HFF-Myc (cell line): ENCODE results near the gene HDAC5.

ENCODE experiments used
- DNase-seq: peaks from one replicate; pipeline ENCODE4 v3.0.0-alpha.2; 2011; ENCODE audit warnings: low read depth; ENCODE audit errors: extremely low read depth
- H3K4me3 ChIP-seq: replicated peaks from 2 replicates; pipeline ENCODE4 v1.5.1; 2011; ENCODE audit warnings: low read depth, mild to moderate bottlenecking, control low read depth, low read length
- TF ChIP-seq, protein P1 (sequence below): IDR thresholded peaks from 2 replicates; pipeline ENCODE4 v1.5.1; 2012; ENCODE audit warnings: mild to moderate bottlenecking, low read depth, low read length, control low read depth; ENCODE audit errors: missing control alignments

The HDAC5 gene

DNA sequence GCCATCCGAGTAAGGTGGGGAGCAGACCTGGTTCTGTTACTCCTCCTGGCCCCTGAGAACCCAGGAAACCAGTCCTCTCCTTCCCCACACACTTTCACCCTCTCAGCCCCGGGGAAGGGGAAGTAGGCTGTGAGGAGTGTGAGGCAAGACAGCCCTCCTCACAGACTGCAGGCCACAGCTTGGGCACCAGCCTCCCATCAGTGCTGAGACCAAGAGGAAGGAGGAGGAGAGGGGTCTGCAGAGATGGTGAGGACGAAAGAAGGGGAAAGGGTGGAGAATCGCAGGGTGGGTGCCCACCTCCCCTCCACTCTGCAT, 45.9 kb downstream of the HDAC5 start:
- no peak overlapping the region for H3K4me3 ChIP-seq
- TF ChIP-seq, protein P1, sequence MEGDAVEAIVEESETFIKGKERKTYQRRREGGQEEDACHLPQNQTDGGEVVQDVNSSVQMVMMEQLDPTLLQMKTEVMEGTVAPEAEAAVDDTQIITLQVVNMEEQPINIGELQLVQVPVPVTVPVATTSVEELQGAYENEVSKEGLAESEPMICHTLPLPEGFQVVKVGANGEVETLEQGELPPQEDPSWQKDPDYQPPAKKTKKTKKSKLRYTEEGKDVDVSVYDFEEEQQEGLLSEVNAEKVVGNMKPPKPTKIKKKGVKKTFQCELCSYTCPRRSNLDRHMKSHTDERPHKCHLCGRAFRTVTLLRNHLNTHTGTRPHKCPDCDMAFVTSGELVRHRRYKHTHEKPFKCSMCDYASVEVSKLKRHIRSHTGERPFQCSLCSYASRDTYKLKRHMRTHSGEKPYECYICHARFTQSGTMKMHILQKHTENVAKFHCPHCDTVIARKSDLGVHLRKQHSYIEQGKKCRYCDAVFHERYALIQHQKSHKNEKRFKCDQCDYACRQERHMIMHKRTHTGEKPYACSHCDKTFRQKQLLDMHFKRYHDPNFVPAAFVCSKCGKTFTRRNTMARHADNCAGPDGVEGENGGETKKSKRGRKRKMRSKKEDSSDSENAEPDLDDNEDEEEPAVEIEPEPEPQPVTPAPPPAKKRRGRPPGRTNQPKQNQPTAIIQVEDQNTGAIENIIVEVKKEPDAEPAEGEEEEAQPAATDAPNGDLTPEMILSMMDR: no peak
- no peak for DNase-seq

DNA sequence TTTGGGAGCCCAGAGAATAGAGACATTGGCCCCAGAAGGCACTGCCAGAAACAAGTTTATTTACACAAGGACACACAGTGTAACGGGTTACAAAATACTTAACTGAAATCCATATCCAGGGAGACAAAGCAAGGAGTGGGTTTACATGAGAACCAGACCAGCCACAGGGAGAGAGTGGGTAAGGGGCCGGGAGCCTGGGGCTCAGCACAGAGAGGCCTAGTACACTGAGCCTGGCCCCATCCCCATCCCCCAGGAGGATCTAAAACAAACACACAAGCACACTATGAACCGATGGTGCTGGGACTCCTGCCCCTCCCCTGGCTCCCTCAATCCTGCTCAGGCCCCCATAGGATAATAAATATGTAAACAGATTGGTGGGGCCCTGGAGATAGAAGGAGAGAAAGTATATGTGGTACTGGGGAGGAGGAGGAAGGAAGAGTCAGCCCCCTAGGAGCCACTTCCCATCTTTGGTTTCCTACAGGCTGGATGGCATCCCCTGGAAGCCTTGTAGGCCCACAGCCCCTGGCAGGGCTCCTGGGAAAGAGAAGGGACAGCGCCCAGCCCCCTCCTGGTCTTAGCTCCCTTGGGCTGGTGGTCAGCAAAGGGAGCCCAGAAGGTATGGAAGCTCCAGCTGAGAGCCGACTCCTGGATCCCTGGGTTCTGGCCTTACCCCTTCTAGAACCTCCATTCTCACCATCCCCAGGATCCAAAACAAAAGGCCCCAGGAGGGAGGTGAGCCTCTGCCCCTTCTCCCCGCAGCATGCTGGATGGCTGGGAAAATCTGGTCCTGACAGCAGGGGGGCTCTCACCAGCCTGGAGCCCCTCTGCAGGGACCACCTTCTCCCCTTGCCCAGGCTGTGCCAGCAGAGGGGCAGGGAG, 46.5 kb downstream of the HDAC5 start:
- no peak for DNase-seq
- TF ChIP-seq, protein P1: no peak
- H3K4me3 ChIP-seq: no peak overlapping the region

DNA sequence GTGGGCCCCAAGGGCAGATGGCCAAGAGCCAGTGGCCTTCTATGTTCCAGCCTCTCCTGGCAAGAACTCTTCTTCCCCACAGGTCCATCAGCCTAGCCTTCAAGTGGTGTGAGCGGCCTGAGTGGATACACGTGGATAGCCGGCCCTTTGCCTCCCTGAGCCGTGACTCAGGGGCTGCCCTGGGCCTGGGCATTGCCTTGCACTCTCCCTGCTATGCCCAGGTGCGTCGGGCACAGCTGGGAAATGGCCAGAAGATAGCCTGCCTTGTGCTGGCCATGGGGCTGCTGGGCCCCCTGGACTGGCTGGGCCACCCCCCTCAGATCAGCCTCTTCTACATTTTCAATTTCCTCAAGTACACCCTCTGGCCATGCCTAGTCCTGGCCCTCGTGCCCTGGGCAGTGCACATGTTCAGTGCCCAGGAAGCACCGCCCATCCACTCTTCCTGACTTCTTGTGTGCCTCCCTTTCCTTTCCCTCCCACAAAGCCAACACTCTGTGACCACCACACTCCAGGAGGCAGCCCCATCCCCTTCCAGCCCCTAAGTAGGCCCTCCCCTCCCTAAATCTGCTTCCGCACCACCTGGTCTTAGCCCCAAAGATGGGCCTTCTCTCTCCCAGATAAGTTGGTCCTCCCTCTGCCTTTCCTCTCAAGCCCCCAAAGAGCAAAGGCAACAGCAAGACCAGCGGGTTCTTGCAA, 47.7 kb downstream of the HDAC5 start:
- H3K4me3 ChIP-seq: no peak overlapping the region
- no peak for DNase-seq
- TF ChIP-seq, protein P1: no peak

DNA sequence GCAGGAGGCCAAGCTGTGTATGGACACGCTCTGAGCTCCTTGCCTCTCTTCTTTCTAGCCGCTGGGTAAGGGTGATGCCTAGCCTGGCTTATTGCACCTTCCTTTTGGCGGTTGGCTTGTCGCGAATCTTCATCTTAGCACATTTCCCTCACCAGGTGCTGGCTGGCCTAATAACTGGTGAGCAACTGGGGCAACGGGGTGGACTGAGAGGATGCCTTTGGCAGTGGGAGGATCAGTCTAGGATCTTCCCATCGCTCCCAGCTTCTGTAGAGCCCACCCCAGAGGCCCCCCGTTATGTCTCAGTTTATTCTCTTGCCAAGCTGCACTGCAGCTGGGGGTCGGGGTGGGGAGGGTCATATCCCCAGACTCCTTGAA, 48.5 kb downstream of the HDAC5 start:
- no peak overlapping the region for H3K4me3 ChIP-seq
- TF ChIP-seq, protein P1: no peak
- DNase-seq: no peak

DNA sequence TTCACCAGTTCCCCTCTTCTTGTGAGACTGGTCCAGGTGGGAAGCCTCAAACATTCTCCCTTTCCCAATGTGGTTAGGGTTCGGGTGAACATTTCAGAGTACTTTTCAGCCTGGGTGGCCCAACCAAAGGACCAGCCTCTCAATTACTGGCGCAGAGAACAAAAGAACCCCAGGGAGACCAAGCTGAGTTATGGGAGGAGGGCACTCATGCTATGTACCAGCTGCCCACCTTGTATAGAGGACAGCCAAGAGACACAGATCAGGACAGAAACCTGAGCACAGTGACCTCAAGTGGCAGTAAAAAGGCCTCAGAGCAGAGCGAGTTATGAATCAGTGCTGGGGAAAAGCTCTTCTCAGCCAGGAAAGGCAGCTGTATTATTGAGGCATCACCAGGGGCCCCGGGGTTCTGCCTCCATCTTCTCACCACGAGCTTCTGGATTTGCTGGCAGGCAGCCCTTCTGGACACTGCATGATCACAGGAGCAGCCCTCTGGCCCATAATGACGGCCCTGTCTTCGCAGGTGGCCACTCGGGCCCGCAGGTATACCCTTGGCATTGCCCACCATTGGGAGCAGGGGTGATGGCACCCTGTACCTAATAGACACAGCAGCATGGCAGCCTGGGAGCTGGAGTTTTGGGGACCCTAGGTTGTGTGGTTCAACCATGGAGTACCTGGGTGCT, 49.1 kb downstream of the HDAC5 start:
- no peak overlapping the region for H3K4me3 ChIP-seq
- DNase-seq: no peak
- TF ChIP-seq, protein P1: no peak

DNA sequence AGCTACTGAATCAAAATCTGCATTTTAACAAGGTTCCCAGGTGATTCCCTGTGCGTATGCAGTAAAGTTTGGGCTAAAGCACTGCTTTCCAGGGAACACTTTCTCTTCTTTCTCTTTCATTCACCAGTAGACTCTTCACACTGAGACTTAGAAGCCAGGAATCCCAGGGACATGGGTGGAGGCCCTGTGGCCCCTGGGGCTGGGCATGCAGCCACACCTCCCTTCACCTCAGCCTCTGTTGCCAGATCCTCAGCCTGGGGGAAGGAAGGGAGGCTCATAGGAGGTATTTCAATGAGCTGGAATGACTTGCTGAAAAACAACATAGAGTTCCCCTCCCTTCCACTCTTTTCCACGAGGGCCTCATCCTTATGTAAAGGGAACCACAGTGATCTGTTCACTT, 51.7 kb downstream of the HDAC5 start:
- DNase-seq: no peak
- TF ChIP-seq, protein P1: no peak
- H3K4me3 ChIP-seq: peak overlapping the region; percentile 54
